HEK293T (cell line): Measurements from ENCODE around the gene SLC39A6.
"Not testable (repeated sequence)": the region's sequence is repeated elsewhere in the genome, so short reads cannot be mapped to it uniquely, and the experiment has no call there.

Experiments
- CTCF ChIA-PET: fragments of 350-600 bp; formaldehyde crosslinking; extraction: SDS; loops from one replicate; lab custom pipeline; 2021; ENCODE audit warnings: antibody characterized with exemption, inconsistent platforms; lab: Yijun Ruan, JAX
- POLR2A ChIA-PET: fragments of 350-600 bp; formaldehyde crosslinking; extraction: SDS; loops from one replicate; lab custom pipeline; 2020; ENCODE audit warnings: antibody characterized with exemption, inconsistent platforms; lab: Yijun Ruan, JAX
- DNase-seq: peaks from one replicate; pipeline ENCODE4 v3.0.0; 2012; ENCODE audit warnings: mixed read lengths; ENCODE audit errors: extremely low spot score
- ARNT ChIP-seq: fragments of 450-650 bp; IDR thresholded peaks from 2 replicates; pipeline ENCODE4 v1.6.1; 2017; ENCODE audit warnings: mild to moderate bottlenecking
- BHLHE40 ChIP-seq: fragments of 450-650 bp; IDR thresholded peaks from 2 replicates; pipeline ENCODE4 v1.6.1; 2016; ENCODE audit warnings: mild to moderate bottlenecking, moderate library complexity, borderline replicate concordance
- CTBP1 ChIP-seq: fragments of 450-650 bp; IDR thresholded peaks from 2 replicates; pipeline ENCODE4 v1.6.1; 2016; ENCODE audit warnings: borderline replicate concordance
- ELF4 ChIP-seq: fragments of 450-650 bp; IDR thresholded peaks from 2 replicates; pipeline ENCODE4 v1.6.1; 2017; ENCODE audit warnings: antibody characterized with exemption
- FOXA1 ChIP-seq: fragments of 450-650 bp; IDR thresholded peaks from 2 replicates; pipeline ENCODE4 v1.6.1; 2016; ENCODE audit warnings: mild to moderate bottlenecking
- FOXK2 ChIP-seq: fragments of 450-650 bp; IDR thresholded peaks from 2 replicates; pipeline ENCODE4 v1.6.1; 2016; ENCODE audit warnings: mild to moderate bottlenecking
- FOXM1 ChIP-seq: fragments of 450-650 bp; IDR thresholded peaks from 2 replicates; pipeline ENCODE4 v1.6.1; 2017; ENCODE audit warnings: mild to moderate bottlenecking, borderline replicate concordance
- HDGF ChIP-seq: fragments of 450-650 bp; IDR thresholded peaks from 2 replicates; pipeline ENCODE4 v1.6.1; 2017; ENCODE audit warnings: antibody characterized with exemption, borderline replicate concordance
- L3MBTL2 ChIP-seq: fragments of 450-650 bp; conservative IDR thresholded peaks from 2 replicates; pipeline ENCODE4 v1.6.1; 2016; ENCODE audit warnings: mild to moderate bottlenecking
- LEF1 ChIP-seq: fragments of 450-650 bp; IDR thresholded peaks from 2 replicates; pipeline ENCODE4 v1.6.1; 2017; ENCODE audit warnings: mild to moderate bottlenecking, borderline replicate concordance
- NFRKB ChIP-seq: fragments of 450-650 bp; IDR thresholded peaks from 2 replicates; pipeline ENCODE4 v1.6.1; 2016; ENCODE audit warnings: mild to moderate bottlenecking, moderate library complexity
- SP1 ChIP-seq: fragments of 450-650 bp; IDR thresholded peaks from 2 replicates; pipeline ENCODE4 v1.6.1; 2017
- SUZ12 ChIP-seq: fragments of 450-650 bp; IDR thresholded peaks from 2 replicates; pipeline ENCODE4 v1.6.1; 2016; ENCODE audit warnings: mild to moderate bottlenecking
- TARDBP ChIP-seq: fragments of 450-650 bp; IDR thresholded peaks from 2 replicates; pipeline ENCODE4 v1.6.1; 2016
- ZNF384 ChIP-seq: fragments of 450-650 bp; IDR thresholded peaks from 2 replicates; pipeline ENCODE4 v1.6.1; 2016
- TF ChIP-seq, protein P1 (sequence below): fragments of 450-650 bp; IDR thresholded peaks from 2 replicates; pipeline ENCODE4 v1.6.1; 2016

SLC39A6 gene

DNA sequence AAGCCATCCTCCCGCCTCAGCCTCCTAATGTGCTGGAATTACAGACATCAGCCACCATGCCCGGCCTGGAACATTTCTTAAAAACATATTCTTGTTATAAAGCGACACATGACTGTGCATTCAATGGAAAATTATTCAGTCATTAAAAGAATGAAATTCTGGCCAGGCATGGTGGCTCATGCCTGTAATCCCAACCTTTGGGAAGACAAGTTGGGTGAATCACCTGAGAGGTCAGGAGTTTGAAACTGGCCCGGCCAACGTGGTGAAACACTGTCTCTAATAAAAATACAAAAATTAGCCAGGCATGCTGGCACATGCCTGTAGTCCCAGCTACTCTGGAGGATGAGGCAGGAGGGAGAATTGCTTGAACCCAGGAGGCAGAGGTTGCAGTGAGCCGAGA, 40.1 kb downstream of the SLC39A6 start:
- DNase-seq: no peak
- ChIA-PET POLR2A (no interaction called here), CTCF (interaction anchor here (0.7 kb wide), 1 partner anchor 61 kb away, joined by 3 read pairs; no protein-coding TSS in a partner anchor)
- TF ChIP-seq FOXA1: no peak
- no peak for TF ChIP-seq TARDBP
- no peak for TF ChIP-seq SUZ12
- no peak for TF ChIP-seq FOXM1
- TF ChIP-seq, protein P1, sequence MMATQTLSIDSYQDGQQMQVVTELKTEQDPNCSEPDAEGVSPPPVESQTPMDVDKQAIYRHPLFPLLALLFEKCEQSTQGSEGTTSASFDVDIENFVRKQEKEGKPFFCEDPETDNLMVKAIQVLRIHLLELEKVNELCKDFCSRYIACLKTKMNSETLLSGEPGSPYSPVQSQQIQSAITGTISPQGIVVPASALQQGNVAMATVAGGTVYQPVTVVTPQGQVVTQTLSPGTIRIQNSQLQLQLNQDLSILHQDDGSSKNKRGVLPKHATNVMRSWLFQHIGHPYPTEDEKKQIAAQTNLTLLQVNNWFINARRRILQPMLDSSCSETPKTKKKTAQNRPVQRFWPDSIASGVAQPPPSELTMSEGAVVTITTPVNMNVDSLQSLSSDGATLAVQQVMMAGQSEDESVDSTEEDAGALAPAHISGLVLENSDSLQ: no peak
- no peak for TF ChIP-seq L3MBTL2
- TF ChIP-seq ZNF384: no peak
- TF ChIP-seq HDGF: no peak
- no peak for TF ChIP-seq SP1
- TF ChIP-seq ARNT: no peak
- TF ChIP-seq BHLHE40: no peak
- no peak for TF ChIP-seq LEF1
- TF ChIP-seq ELF4: no peak
- no peak for TF ChIP-seq CTBP1
- TF ChIP-seq FOXK2: no peak
- no peak for TF ChIP-seq NFRKB

DNA sequence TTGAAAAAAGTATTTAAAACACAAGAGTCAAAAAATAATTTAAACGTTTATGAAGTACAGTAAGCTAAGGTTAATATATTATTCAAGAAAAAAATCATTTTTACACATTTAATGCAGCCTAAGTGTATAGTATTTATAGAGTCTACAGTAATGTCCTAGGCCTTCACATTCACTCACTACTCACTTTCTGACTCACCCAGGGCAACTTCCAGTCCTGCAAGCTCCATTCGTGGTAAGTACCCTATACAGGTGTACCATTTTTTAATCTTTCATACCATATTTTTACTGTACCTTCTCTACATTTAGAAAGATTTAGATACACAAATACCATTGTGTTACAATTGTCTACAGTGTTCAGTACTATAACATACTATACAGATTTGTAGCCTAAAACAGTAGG, 40.9 kb downstream of the SLC39A6 start:
- CTCF ChIA-PET: no interaction called here
- POLR2A ChIA-PET: no interaction called here
- TF ChIP-seq SUZ12 (no peak), FOXM1 (no peak), ELF4 (no peak)
- DNase-seq: no peak

DNA sequence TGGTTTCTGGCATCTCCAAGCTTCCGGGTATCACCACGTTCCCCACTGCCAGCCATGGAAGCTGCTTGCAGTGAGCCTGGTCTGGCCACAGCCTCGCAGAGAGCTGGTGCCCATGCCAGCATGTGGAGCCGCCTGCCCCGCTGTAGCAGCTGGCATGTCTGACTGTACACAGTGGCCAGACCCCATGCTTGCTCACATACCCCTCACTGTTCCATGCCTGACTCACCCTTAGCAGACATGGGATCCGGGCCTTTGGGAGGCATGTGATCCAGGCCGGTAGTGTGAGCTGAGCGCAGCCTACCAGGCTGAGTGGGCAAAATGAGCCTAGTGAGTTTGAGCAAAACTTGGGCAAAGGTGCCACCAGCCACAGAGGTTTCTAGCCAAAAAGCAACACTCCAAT, 43.0 kb downstream of the SLC39A6 start:
- POLR2A ChIA-PET: no interaction called here
- CTCF ChIA-PET: interaction anchor here (1.2 to 1.7 kb wide), 2 partner anchors 10 to 511 kb away, joined by 4 to 9 read pairs; no protein-coding TSS in a partner anchor

DNA sequence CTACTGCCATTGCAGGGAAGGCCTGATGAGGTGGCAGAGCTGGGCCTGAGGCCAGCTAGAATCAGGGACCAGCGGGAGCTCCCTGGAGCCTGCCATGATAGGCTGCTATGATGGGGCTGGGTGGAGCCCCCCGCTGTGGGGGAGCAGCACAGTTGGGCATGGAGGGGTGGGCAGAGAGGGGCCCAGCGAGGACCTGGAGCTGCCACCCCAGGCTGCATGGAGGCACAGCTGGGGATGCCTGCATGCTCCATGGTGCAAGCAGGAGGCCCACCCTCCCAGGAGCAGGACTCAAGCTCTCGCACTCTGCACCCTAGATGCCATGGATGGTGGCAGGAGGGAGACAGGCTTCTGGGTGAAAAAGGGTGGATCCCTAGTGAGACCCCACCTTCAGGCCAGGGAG, 43.9 kb downstream of the SLC39A6 start:
- TF ChIP-seq ZNF384 (no peak), SUZ12 (no peak), HDGF (no peak), FOXM1 (no peak), SP1 (no peak), ARNT (no peak), LEF1 (no peak), L3MBTL2 (no peak)
- POLR2A ChIA-PET: interaction anchor here (1.1 kb wide), 1 partner anchor 19 kb away, joined by 3 read pairs; no protein-coding TSS in a partner anchor
- DNase-seq: no peak
- CTCF ChIA-PET: no interaction called here

More for the DNA sequence above, 43.0 kb downstream of the SLC39A6 start:
- no peak for DNase-seq
- TF ChIP-seq FOXK2: no peak
- TF ChIP-seq L3MBTL2: no peak
- TF ChIP-seq FOXM1: no peak
- no peak for TF ChIP-seq CTBP1
- TF ChIP-seq SUZ12: no peak
- no peak for TF ChIP-seq SP1
- TF ChIP-seq ELF4: no peak
- TF ChIP-seq BHLHE40: no peak
- TF ChIP-seq HDGF: no peak
- no peak for TF ChIP-seq NFRKB
- TF ChIP-seq LEF1: no peak
- no peak for TF ChIP-seq TARDBP
- no peak for TF ChIP-seq ZNF384

DNA sequence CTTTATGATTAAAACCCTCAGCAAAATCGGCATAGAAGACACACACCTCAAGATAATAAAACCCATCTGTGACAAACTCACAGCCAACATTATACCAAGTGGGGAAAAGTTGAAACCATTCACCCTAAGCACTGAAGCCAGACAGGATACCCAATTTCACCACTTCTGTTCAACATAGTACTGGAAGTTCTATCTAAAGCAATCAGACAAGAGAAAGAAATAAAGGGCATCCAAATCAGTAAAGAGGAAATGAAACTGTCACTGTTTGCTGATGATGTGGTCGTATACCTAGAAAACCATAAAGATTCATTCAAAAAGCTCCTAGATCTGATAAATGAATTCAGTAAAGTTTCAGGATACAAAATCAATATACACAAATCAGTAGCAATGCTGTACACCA, 45.4 kb downstream of the SLC39A6 start:
- CTCF ChIA-PET: no interaction called here
- DNase-seq: no peak
- POLR2A ChIA-PET: no interaction called here
- TF ChIP-seq FOXK2: no peak
- TF ChIP-seq NFRKB: no peak
- TF ChIP-seq BHLHE40: no peak
- TF ChIP-seq FOXM1: no peak
- no peak for TF ChIP-seq L3MBTL2
- TF ChIP-seq ARNT: no peak
- no peak for TF ChIP-seq CTBP1
- no peak for TF ChIP-seq LEF1
- TF ChIP-seq FOXA1: no peak
- TF ChIP-seq ZNF384: no peak
- no peak for TF ChIP-seq HDGF
- TF ChIP-seq ELF4: no peak

DNA sequence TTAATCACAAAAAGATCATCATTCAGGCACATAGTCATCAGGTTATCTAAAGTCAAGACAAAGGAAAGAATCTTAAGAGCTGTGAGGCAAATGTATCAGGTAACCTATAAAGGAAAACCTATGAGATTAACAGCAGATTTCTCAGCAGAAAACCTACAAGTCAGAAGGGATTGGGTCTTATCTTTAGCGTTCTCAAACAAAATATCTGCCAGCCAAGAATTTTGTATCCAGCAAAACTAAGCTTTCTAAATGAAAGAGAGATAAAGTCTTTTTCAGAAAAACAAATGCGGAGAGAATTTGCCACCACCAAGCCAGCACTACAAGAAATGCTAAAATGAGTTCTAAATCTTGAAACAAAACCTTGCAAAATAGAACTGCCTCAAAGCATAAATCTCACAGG, 48.0 kb downstream of the SLC39A6 start:
- CTCF ChIA-PET: interaction anchor here (0.7 kb wide), 1 partner anchor 63 kb away, joined by 3 read pairs; no protein-coding TSS in a partner anchor

DNA sequence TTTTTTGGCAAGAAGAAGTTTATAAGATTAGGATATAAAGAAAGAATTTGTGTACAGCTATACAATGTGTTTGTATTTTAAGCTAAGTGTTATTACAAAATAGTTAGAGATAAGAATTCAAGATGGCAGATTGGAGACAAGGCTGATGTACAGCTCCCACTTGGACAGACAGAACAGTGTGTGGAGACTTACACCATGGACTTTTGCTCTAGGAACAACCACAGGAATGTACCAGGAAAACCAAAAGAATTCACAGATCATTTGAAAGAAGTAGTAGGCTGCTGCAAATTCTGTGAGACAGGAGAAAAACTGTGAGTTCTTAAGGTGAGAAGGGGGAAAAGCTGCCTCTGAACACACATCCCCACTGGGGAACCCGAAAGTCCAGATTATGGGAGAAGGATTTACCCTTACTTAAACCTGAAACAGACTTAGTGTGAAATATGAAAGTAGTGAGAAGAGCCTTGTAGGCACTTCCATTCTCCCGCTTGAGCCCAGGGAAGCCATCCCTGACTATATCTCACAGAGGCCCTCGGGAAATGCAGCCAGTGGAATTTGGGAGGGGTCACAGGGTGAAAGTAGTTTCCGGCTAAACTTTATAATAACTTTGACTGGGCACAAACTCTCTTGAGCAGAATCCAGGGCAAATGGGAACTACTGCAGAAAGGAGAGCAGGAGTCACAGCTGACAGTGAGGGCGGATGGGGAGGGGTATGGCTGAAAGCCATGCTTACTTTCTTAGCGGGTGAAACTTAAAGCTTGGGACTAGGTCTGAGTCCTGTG, 50.2 kb downstream of the SLC39A6 start:
- ChIA-PET POLR2A (no interaction called here), CTCF (no interaction called here)
- DNase-seq: no peak
- TF ChIP-seq FOXA1 (no peak), HDGF (no peak), FOXK2 (no peak), SP1 (no peak), FOXM1 (no peak), ZNF384 (no peak), BHLHE40 (no peak), CTBP1 (no peak), SUZ12 (no peak), ARNT (no peak), LEF1 (no peak), ELF4 (no peak), L3MBTL2 (no peak), TARDBP (no peak), NFRKB (no peak)
- TF ChIP-seq, protein P1: no peak

More for the DNA sequence above, 48.0 kb downstream of the SLC39A6 start:
- DNase-seq, POLR2A ChIA-PET: not testable (repeated sequence)

DNA sequence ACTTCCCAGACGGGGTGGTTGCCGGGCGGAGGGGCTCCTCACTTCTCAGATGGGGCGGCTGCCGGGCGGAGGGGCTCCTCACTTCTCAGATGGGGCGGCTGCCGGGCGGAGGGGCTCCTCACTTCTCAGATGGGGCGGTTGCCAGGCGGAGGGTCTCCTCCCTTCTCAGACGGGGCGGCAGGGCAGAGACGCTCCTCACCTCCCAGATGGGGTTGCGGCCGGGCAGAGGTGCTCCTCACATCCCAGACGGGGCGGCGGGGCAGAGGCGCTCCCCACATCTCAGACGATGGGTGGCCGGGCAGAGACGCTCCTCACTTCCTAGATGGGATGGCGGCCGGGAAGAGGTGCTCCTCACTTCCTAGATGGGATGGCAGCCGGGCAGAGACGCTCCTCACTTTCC, 51.4 kb downstream of the SLC39A6 start:
- CTCF ChIA-PET: not testable (repeated sequence)

More for the DNA sequence above, 51.4 kb downstream of the SLC39A6 start:
- POLR2A ChIA-PET, DNase-seq: not testable (repeated sequence)
